Esophagus squamous epithelium (tissue), 5 donors: Measurements from ENCODE around the gene ARHGEF33. TPM values are rescaled to one million over a fixed set of nuclear protein-coding genes. Genes with fewer than 3 reads are reported as not detected.
"Not testable (repeated sequence)": the region's sequence is repeated elsewhere in the genome, so short reads cannot be mapped to it uniquely, and the experiment has no call there.

Source experiments
- DNase-seq: peaks from one replicate; lab custom pipeline; 2025; lab: John Stamatoyannopoulos, UW
- H3K27ac ChIP-seq, 4 donors: fragments of 200-600 bp; sonication (generic); one replicate each; pipeline ENCODE4 v1.5.1; 2016 to 2019; ENCODE audit warnings: mild to moderate bottlenecking in 1 of 4
- H3K27me3 ChIP-seq, 4 donors: fragments of 200-600 bp; sonication (generic); 1 replicate in 3 of 4; 2 replicates in 1 of 4; pipeline versions ENCODE4 v1.5.1 to v1.6.0; 2017 to 2021; ENCODE audit warnings: antibody characterized with exemption in 1 of 4
- H3K36me3 ChIP-seq, 3 donors: fragments of 200-600 bp; sonication (generic); one replicate each; pipeline ENCODE4 v1.5.1; 2016 to 2019
- H3K4me1 ChIP-seq, 3 donors: fragments of 200-600 bp; sonication (generic); one replicate each; pipeline ENCODE4 v1.5.1; 2017 to 2019
- H3K4me3 ChIP-seq, 4 donors: fragments of 200-600 bp; sonication (generic); 1 replicate in 3 of 4; 2 replicates in 1 of 4; pipeline ENCODE4 v1.5.1; 2016 to 2019; ENCODE audit warnings: mild to moderate bottlenecking in 2 of 4, moderate library complexity in 1 of 4
- H3K9me3 ChIP-seq, 3 donors: fragments of 200-600 bp; sonication (generic); one replicate each; pipeline ENCODE4 v1.5.1; 2016 to 2019
- POLR2A ChIP-seq, 4 donors: fragments of 450-650 bp; IDR thresholded peaks; one replicate each; pipeline ENCODE4 v1.6.1; 2017; ENCODE audit warnings: antibody characterized with exemption in 4 of 4, mild to moderate bottlenecking in 4 of 4, moderate library complexity in 3 of 4
- WGBS, 2 donors: methylation state at CpG; one replicate each; pipeline ENCODE4 v1.1.5; 2018; 5-methylcytosine and 5-hydroxymethylcytosine counted together
- intact Hi-C: fragments of 100-400 bp; cut with DNase I; formaldehyde crosslinking; loops from one replicate; pipeline ENCODE4 v1.15.0; 2022
- total RNA-seq, 4 donors: library from RNA; depleted of rRNA; stranded (reverse); fragments of >200 nt; gene quantifications; one replicate each; pipeline ENCODE4 v1.1.0, GENCODE V29; 2016
- TF ChIP-seq, protein P1 (sequence below), 6 experiments: fragments of 450-650 bp in 4 of 6; fragments of 200-600 bp in 2 of 6; sonication (generic) in 2 of 6; IDR thresholded peaks; one replicate each; pipeline ENCODE4 v1.5.1; 2016 to 2019; ENCODE audit warnings: antibody characterized with exemption in 6 of 6, mild to moderate bottlenecking in 4 of 6, moderate library complexity in 4 of 6
- donor health status: DM: yes; HTN: yes; CAD: no.

ARHGEF33 gene
- total RNA-seq, 4 donors from 2014 or later: 0.04 to 0.49 (median 0.35) TPM

DNA sequence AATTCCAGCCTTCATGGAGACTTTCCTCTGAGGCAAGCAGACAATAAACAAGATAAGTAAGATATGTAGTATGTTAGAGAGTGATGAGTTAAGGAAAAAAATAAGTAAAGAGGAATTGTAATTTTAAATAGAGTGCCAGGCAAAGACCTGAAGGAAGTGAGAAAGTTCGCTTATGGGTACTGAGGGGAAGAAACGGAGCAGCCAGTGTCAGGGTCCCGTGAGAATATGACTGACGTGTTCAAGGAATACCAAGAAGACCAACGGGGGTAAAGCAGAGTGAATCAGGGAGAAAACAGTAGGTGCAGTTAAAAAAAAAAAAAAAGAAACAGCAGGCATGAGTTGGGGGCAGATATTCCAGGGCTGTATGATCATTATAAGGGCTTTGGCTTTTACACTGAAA lies 45.1 kb downstream of the ARHGEF33 start:
- Histone ChIP-seq H3K27ac (no peak overlapping the region), H3K4me3 (no peak overlapping the region), H3K27me3 (no peaks in the 10 kb centered on the region), H3K9me3 (no peaks in the 10 kb centered on the region), H3K4me1 (no peaks in the 10 kb centered on the region), H3K36me3 (no peaks in the 10 kb centered on the region)
- 59 to 76% methylated on average over 5 of the region's 5 CpGs for WGBS, 2 donors
- intact Hi-C loops: no loop called here
- DNase-seq: no peak
- TF ChIP-seq, protein P1, sequence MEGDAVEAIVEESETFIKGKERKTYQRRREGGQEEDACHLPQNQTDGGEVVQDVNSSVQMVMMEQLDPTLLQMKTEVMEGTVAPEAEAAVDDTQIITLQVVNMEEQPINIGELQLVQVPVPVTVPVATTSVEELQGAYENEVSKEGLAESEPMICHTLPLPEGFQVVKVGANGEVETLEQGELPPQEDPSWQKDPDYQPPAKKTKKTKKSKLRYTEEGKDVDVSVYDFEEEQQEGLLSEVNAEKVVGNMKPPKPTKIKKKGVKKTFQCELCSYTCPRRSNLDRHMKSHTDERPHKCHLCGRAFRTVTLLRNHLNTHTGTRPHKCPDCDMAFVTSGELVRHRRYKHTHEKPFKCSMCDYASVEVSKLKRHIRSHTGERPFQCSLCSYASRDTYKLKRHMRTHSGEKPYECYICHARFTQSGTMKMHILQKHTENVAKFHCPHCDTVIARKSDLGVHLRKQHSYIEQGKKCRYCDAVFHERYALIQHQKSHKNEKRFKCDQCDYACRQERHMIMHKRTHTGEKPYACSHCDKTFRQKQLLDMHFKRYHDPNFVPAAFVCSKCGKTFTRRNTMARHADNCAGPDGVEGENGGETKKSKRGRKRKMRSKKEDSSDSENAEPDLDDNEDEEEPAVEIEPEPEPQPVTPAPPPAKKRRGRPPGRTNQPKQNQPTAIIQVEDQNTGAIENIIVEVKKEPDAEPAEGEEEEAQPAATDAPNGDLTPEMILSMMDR (IDR thresholded peaks at IDR 0.05): no peak
- no peak for TF ChIP-seq POLR2A (IDR thresholded peaks at IDR 0.05)

DNA sequence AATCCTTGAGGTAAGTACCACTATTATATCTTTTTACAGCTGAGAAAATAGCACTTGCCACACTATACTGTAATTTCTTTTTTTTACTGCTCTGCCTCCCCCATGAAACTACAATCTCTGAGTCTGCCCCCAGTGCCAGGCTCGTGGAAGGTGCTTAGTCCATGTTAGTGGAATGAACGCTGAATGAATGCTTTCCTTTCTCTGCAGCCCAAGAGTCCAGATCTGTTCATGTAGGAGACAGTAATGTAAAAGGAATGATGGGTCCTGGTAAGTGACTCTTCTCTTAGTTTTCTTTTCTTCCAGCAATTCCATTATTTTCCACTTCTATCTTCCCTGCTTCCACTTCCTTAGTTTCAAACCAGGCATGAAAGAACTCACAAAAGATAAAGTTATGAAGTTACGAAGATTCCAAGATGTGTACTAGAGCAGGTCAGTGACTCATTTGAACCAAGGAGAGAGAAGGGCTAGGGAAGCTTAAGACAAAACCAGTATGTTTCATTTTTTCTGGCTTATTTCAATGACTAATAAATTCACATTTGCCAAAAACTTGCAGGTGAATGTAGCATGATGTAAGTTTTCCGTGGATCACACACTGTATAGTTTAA lies 46.0 kb downstream of the ARHGEF33 start:
- Histone ChIP-seq H3K27ac (no peak overlapping the region), H3K4me3 (no peak overlapping the region), H3K36me3 (no peaks in the 10 kb centered on the region), H3K4me1 (no peaks in the 10 kb centered on the region), H3K9me3 (no peaks in the 10 kb centered on the region), H3K27me3 (no peaks in the 10 kb centered on the region)
- no peak for DNase-seq
- WGBS, 2 donors: 52 to 64% methylated on average over 4 of the region's 4 CpGs
- intact Hi-C loops: no loop called here
- TF ChIP-seq, protein P1 (IDR thresholded peaks at IDR 0.05): no peak
- TF ChIP-seq POLR2A (IDR thresholded peaks at IDR 0.05): no peak

DNA sequence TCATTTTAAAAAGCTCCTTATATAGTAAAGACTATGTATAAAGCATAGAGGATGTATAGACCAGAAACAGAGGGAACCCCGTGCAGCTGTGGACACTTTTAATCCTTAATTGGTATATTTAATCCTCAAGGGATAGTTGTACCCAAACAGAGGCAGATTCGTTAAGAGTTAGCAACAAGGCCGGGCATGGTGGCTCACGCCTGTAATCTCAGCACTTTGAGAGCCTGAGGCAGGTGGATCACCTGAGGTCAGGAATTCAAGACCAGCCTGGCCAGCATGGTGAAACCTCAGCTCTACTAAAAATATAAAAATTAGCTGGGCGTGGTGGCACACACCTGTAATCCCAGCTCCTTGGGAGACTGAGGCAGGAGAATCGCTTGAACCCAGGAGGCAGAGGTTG lies 46.8 kb downstream of the ARHGEF33 start:
- WGBS, 2 donors: 63 to 71% methylated on average over 6 of the region's 6 CpGs
- H3K27ac ChIP-seq, H3K9me3 ChIP-seq, H3K27me3 ChIP-seq, H3K4me1 ChIP-seq, DNase-seq, H3K36me3 ChIP-seq, intact Hi-C loops, H3K4me3 ChIP-seq: not testable (repeated sequence)

GRCh38 chr2:38937548-38937947 lies 47.9 kb downstream of the ARHGEF33 start:
- no peaks in the 10 kb centered on the region for H3K27me3 ChIP-seq
- H3K36me3 ChIP-seq: no peaks in the 10 kb centered on the region
- TF ChIP-seq POLR2A (IDR thresholded peaks at IDR 0.05): no peak
- TF ChIP-seq, protein P1 (IDR thresholded peaks at IDR 0.05): no peak
- H3K4me3 ChIP-seq: no peak overlapping the region
- H3K4me1 ChIP-seq: no peaks in the 10 kb centered on the region
- 86 to 92% methylated on average over 3 of the region's 3 CpGs for WGBS, 2 donors
- no peak for DNase-seq
- intact Hi-C loops: no loop called here
- H3K27ac ChIP-seq: no peak overlapping the region
- H3K9me3 ChIP-seq: no peaks in the 10 kb centered on the region

- Histone ChIP-seq H3K27me3 (no peaks in the 10 kb centered on the region), H3K4me1 (no peaks in the 10 kb centered on the region), H3K9me3 (no peaks in the 10 kb centered on the region), H3K4me3 (no peak overlapping the region), H3K27ac (no peak overlapping the region), H3K36me3 (no peaks in the 10 kb centered on the region)
- TF ChIP-seq POLR2A (IDR thresholded peaks at IDR 0.05): no peak
- TF ChIP-seq, protein P1 (IDR thresholded peaks at IDR 0.05): no peak
- intact Hi-C loops: no loop called here
- 55 to 83% methylated on average over 1 of the region's 1 CpG for WGBS, 2 donors
- DNase-seq: no peak
These were observed 51.1 kb downstream of the ARHGEF33 start for GRCh38 chr2:38940746-38941145.

DNA sequence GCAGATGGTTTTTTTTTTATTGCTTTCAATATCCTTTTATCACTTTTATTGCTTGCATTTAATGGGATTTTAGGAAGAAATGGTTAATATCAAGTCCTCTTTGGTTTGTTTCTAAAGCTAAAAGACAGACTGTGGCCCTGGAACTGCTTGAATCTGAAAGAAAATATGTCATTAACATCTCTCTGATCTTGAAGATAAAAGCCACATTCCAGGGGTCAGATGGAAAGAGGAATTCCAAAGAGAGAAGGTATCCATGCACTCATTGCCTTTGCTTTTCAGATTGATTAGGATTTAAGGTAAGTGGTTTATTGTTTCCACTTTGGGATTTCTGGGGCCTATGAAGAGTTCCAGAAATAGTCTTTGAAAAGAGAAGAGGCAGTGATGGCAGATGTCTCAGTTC lies 54.1 kb downstream of the ARHGEF33 start:
- Histone ChIP-seq H3K27me3 (no peaks in the 10 kb centered on the region), H3K27ac (no peak overlapping the region), H3K9me3 (no peaks in the 10 kb centered on the region), H3K36me3 (no peaks in the 10 kb centered on the region), H3K4me3 (no peak overlapping the region), H3K4me1 (peaks cover 0 to 16% (median 4%) of the 10 kb centered on the region in 3 donors)
- intact Hi-C loops: no loop called here
- TF ChIP-seq, protein P1 (IDR thresholded peaks at IDR 0.05): no peak
- TF ChIP-seq POLR2A (IDR thresholded peaks at IDR 0.05): no peak
- DNase-seq: no peak
